Endodermal cell (in vitro differentiated cells): ENCODE measurements around the gene ANO1. TPM values are rescaled to one million over a fixed set of nuclear protein-coding genes. Genes with fewer than 3 reads are reported as not detected.

Experiments
- DNase-seq: peaks from one replicate; pipeline ENCODE4 v3.0.0-alpha.2; 2017
- H3K27ac ChIP-seq: 2 replicates; pipeline ENCODE4 v1.5.1; 2013; ENCODE audit warnings: mild to moderate bottlenecking, low read depth, low read length, moderate library complexity
- H3K27me3 ChIP-seq: 2 replicates; pipeline ENCODE4 v1.6.1; 2013; ENCODE audit warnings: mild to moderate bottlenecking, low read length, moderate library complexity; ENCODE audit not compliant: insufficient read depth, control insufficient read depth, poor library complexity, severe bottlenecking
- H3K36me3 ChIP-seq: 2 replicates; pipeline ENCODE4 v1.7.0; 2013; ENCODE audit warnings: mild to moderate bottlenecking, low read length, moderate library complexity; ENCODE audit not compliant: control insufficient read depth, insufficient read depth
- H3K4me1 ChIP-seq: one replicate; pipeline ENCODE4 v1.7.0; 2013; ENCODE audit warnings: low read length; ENCODE audit not compliant: control insufficient read depth, insufficient read depth
- H3K4me3 ChIP-seq: 2 replicates; pipeline ENCODE4 v1.5.1; 2013; ENCODE audit warnings: mild to moderate bottlenecking, low read length, moderate library complexity
- H3K9ac ChIP-seq: 2 replicates; pipeline ENCODE4 v1.6.1; 2013; ENCODE audit warnings: mild to moderate bottlenecking, low read length, moderate library complexity; ENCODE audit not compliant: poor library complexity, severe bottlenecking; ENCODE audit errors: extremely low read depth
- H3K9me3 ChIP-seq: 2 replicates; pipeline ENCODE4 v1.6.1; 2013; ENCODE audit warnings: mild to moderate bottlenecking, low read length, moderate library complexity; ENCODE audit not compliant: control insufficient read depth
- H3K27ac Mint-ChIP-seq: 2 replicates; pipeline ENCODE4 v1.8.0; 2020; ENCODE audit warnings: mixed read lengths
- H3K27me3 Mint-ChIP-seq: 2 replicates; pipeline ENCODE4 v1.8.0; 2021; ENCODE audit warnings: mild to moderate bottlenecking, mixed read lengths; ENCODE audit not compliant: insufficient read depth
- H3K36me3 Mint-ChIP-seq: 2 replicates; pipeline ENCODE4 v1.8.0; 2020; ENCODE audit warnings: low read depth, mixed read lengths
- H3K4me1 Mint-ChIP-seq: 2 replicates; pipeline ENCODE4 v1.8.0; 2020; ENCODE audit warnings: mixed read lengths
- H3K4me3 Mint-ChIP-seq: 2 replicates; pipeline ENCODE4 v1.8.0; 2020; ENCODE audit warnings: mild to moderate bottlenecking, moderate library complexity, mixed read lengths
- H3K9me3 Mint-ChIP-seq: 2 replicates; pipeline ENCODE4 v1.8.0; 2020; ENCODE audit warnings: mild to moderate bottlenecking, mixed read lengths
- CTCF ChIP-seq: fragments of 200-600 bp; sonication (generic); conservative IDR thresholded peaks from 2 replicates; pipeline ENCODE4 v1.5.0; 2021; ENCODE audit warnings: antibody characterized with exemption, mild to moderate bottlenecking
- WGBS, 2 experiments: methylation state at CpG; one replicate each; pipeline versions ENCODE4 v1.1.5 to v1.1.7; 2013; ENCODE audit warnings: missing lambda C conversion rate in 2 of 2, mixed read lengths in 1 of 2; ENCODE audit not compliant: insufficient coverage in 1 of 2, insufficient read length in 1 of 2; 5-methylcytosine and 5-hydroxymethylcytosine counted together
- total RNA-seq, 2 donors: library from RNA; stranded (reverse); fragmentation: NEBNext Ultra II Directional in 1 of 2; extraction: Animal tissue kit (Norgen Biotek cat#: 25700) in 1 of 2; gene quantifications; 2 replicates in 1 of 2; 3 replicates in 1 of 2; pipeline ENCODE4 v1.2.1, GENCODE V29; 2021

ANO1 gene
- total RNA-seq, 2 donors from 2014 or later, result 3.0 to 7.7 TPM

- H3K4me3 Mint-ChIP-seq, result no peak overlapping the region
- WGBS, 2 experiments, result 92 to 93% methylated on average over 9 to 12 of the region's 12 CpGs
- peaks cover 13% of the 10 kb centered on the region for H3K27me3 Mint-ChIP-seq
- no peak overlapping the region for H3K4me3 ChIP-seq
- TF ChIP-seq CTCF, result no peak
- no peak overlapping the region for H3K27ac Mint-ChIP-seq
- DNase-seq, result peak; percentile 28
- no peaks in the 10 kb centered on the region for H3K36me3 ChIP-seq
- H3K27me3 ChIP-seq, result no peaks in the 10 kb centered on the region
- peaks cover 33% of the 10 kb centered on the region for H3K9me3 ChIP-seq
- peaks cover 1% of the 10 kb centered on the region for H3K36me3 Mint-ChIP-seq
- H3K27ac ChIP-seq, result no peak overlapping the region
- peaks cover 14% of the 10 kb centered on the region for H3K4me1 Mint-ChIP-seq
- H3K4me1 ChIP-seq, result peaks cover 9% of the 10 kb centered on the region
- no peak overlapping the region for H3K9ac ChIP-seq
- peaks cover 42% of the 10 kb centered on the region for H3K9me3 Mint-ChIP-seq
These were observed 40.9 kb upstream of the ANO1 start for GRCh38 chr11:70036971-70037882.

GRCh38 chr11:70038034-70038834, 39.9 kb upstream of the ANO1 start:
- peaks cover 1% of the 10 kb centered on the region for H3K36me3 Mint-ChIP-seq

More at GRCh38 chr11:70038034-70038834, 39.9 kb upstream of the ANO1 start:
- no peak for TF ChIP-seq CTCF
- Mint-ChIP-seq H3K4me1 (peaks cover 14% of the 10 kb centered on the region), H3K27me3 (peaks cover 18% of the 10 kb centered on the region), H3K4me3 (no peak overlapping the region), H3K9me3 (peaks cover 52% of the 10 kb centered on the region), H3K27ac (no peak overlapping the region)
- Histone ChIP-seq H3K36me3 (no peaks in the 10 kb centered on the region), H3K4me3 (no peak overlapping the region), H3K27me3 (no peaks in the 10 kb centered on the region), H3K9me3 (peaks cover 43% of the 10 kb centered on the region), H3K27ac (no peak overlapping the region), H3K9ac (no peak overlapping the region), H3K4me1 (peaks cover 9% of the 10 kb centered on the region)
- DNase-seq, result peak; percentile 22
- WGBS, 2 experiments, result 85 to 93% methylated on average over 8 to 9 of the region's 9 CpGs
